HG02981 (cell line): ENCODE results near the gene PKM.

Experiments used
- ATAC-seq: cut with Tn5 transposase; IDR thresholded peaks from one replicate; pipeline ENCODE4 v1.9.1; 2021; ENCODE audit warnings: mild to moderate bottlenecking, moderate library complexity; ENCODE audit not compliant: unreplicated experiment

The PKM gene

GRCh38 chr15:72202302-72202701 is 28.7 kb downstream of the PKM start:
- ATAC-seq = no peak

- no peak for ATAC-seq
Observed at GRCh38 chr15:72201391-72201921, 29.5 kb downstream of the PKM start.

- no peak for ATAC-seq
Observed at GRCh38 chr15:72200395-72201237, 30.4 kb downstream of the PKM start.

GRCh38 chr15:72199721-72200212 is 31.2 kb downstream of the PKM start:
- no peak for ATAC-seq

- no peak for ATAC-seq
Observed at GRCh38 chr15:72199205-72199515, 31.8 kb downstream of the PKM start.

- ATAC-seq = no peak
Observed at GRCh38 chr15:72198356-72199204, 32.4 kb downstream of the PKM start.

GRCh38 chr15:72197460-72198355 is 33.3 kb downstream of the PKM start, which contains the start of gene GRAMD2A:
GRAMD2A (minus strand) TSS chr15:72197787.
- peak; percentile 37 for ATAC-seq

- no peak for ATAC-seq
Observed at GRCh38 chr15:72197041-72197459, 33.9 kb downstream of the PKM start.

GRCh38 chr15:72196409-72197040 is 34.5 kb downstream of the PKM start:
- no peak for ATAC-seq

GRCh38 chr15:72195101-72195511 is 35.9 kb downstream of the PKM start:
- no peak for ATAC-seq

- no peak for ATAC-seq
Observed at GRCh38 chr15:72193836-72194396, 37.1 kb downstream of the PKM start.

- no peak for ATAC-seq
Observed at GRCh38 chr15:72192416-72192815, 38.6 kb downstream of the PKM start.

GRCh38 chr15:72189250-72189902 is 41.6 kb downstream of the PKM start:
- no peak for ATAC-seq

- ATAC-seq = no peak
Observed at GRCh38 chr15:72184165-72184811, 46.7 kb downstream of the PKM start.

- ATAC-seq = no peak
Observed at GRCh38 chr15:72183781-72184164, 47.2 kb downstream of the PKM start.

- no peak for ATAC-seq
Observed at GRCh38 chr15:72182673-72183072, 48.3 kb downstream of the PKM start.

- ATAC-seq = no peak
Observed at GRCh38 chr15:72182244-72182643, 48.7 kb downstream of the PKM start.

- ATAC-seq = no peak
Observed at GRCh38 chr15:72180761-72181324, 50.1 kb downstream of the PKM start.
